HG03442 (cell line): ENCODE data around the gene ECM2.

ENCODE experiments used
- ATAC-seq: cut with Tn5 transposase; IDR thresholded peaks from one replicate; pipeline ENCODE4 v1.9.1; 2021; ENCODE audit warnings: mild to moderate bottlenecking, moderate library complexity; ENCODE audit not compliant: unreplicated experiment

The ECM2 gene

GRCh38 chr9:92468206-92468605 lies 67.6 kb downstream of the ECM2 start:
- ATAC-seq, result no peak

- no peak for ATAC-seq
Observed at GRCh38 chr9:92467511-92467910, 68.3 kb downstream of the ECM2 start.

GRCh38 chr9:92467041-92467440 lies 68.7 kb downstream of the ECM2 start:
- ATAC-seq, result no peak

GRCh38 chr9:92463984-92464383 lies 71.8 kb downstream of the ECM2 start:
- no peak for ATAC-seq

- no peak for ATAC-seq
Observed at GRCh38 chr9:92463387-92463786, 72.4 kb downstream of the ECM2 start.

- no peak for ATAC-seq
Observed at GRCh38 chr9:92457576-92457975, 78.2 kb downstream of the ECM2 start.

GRCh38 chr9:92455217-92455616 lies 80.6 kb downstream of the ECM2 start:
- no peak for ATAC-seq

- no peak for ATAC-seq
Observed at GRCh38 chr9:92446536-92446935, 89.3 kb downstream of the ECM2 start.
